Cardiac muscle cell (in vitro differentiated cells and primary cell): ENCODE data around the gene RFTN1. TPM values are rescaled to one million over a fixed set of nuclear protein-coding genes. Genes with fewer than 3 reads are reported as not detected.

ENCODE experiments used
- DNase-seq, 2 donors: peaks; one replicate each; pipeline versions ENCODE4 v3.0.0 to v3.0.0-alpha.2; 2010 to 2017; ENCODE audit warnings: low read depth in 1 of 2, low spot score in 1 of 2
- H3K27ac ChIP-seq: fragments of 200-600 bp; sonication (generic); 2 replicates; pipeline ENCODE4 v1.5.1; 2016
- H3K27me3 ChIP-seq: fragments of 200-600 bp; sonication (generic); 2 replicates; pipeline ENCODE4 v1.6.0; 2016; ENCODE audit warnings: control low read depth
- H3K36me3 ChIP-seq: fragments of 200-600 bp; sonication (generic); 2 replicates; pipeline ENCODE4 v1.5.1; 2016; ENCODE audit warnings: control low read depth
- H3K4me1 ChIP-seq: fragments of 200-600 bp; sonication (generic); 2 replicates; pipeline ENCODE4 v1.8.1; 2017; ENCODE audit warnings: low read depth, mild to moderate bottlenecking, mixed run types
- H3K4me3 ChIP-seq: fragments of 200-600 bp; sonication (generic); 2 replicates; pipeline ENCODE4 v1.5.1; 2016; ENCODE audit warnings: mild to moderate bottlenecking
- H3K9me3 ChIP-seq: fragments of 200-600 bp; sonication (generic); 2 replicates; pipeline ENCODE4 v1.5.1; 2017; ENCODE audit warnings: low read depth, mild to moderate bottlenecking, control low read depth
- CTCF ChIP-seq: IDR thresholded peaks from 2 replicates; pipeline ENCODE4 v1.5.1; 2012; ENCODE audit warnings: low read depth, mild to moderate bottlenecking, low read length
- polyA plus RNA-seq: library from polyadenylated mRNA; unstranded; fragments of >200 nt; fragmentation: Nextera tagmentation; extraction: Ambion mirVana; gene quantifications from 2 replicates; pipeline ENCODE4 v1.2.1, GENCODE V29; 2016
- total RNA-seq: library from RNA; depleted of rRNA; stranded (reverse); fragments of >200 nt; gene quantifications from 2 replicates; pipeline ENCODE4 v1.2.3, GENCODE V29; 2016

The RFTN1 gene
- total and polyA plus RNA-seq, 2 experiments from 2014 or later = 30.6 to 42.4 TPM

- no peak overlapping the region for H3K4me3 ChIP-seq
- DNase-seq = no peak
- TF ChIP-seq CTCF = no peak
- no peaks in the 10 kb centered on the region for H3K27me3 ChIP-seq
- peaks cover 11% of the 10 kb centered on the region for H3K4me1 ChIP-seq
- no peaks in the 10 kb centered on the region for H3K36me3 ChIP-seq
- H3K9me3 ChIP-seq = no peaks in the 10 kb centered on the region
- no peak overlapping the region for H3K27ac ChIP-seq
These were observed 15.2 kb downstream of the RFTN1 start for GRCh38 chr3:16498130-16498890.

GRCh38 chr3:16496408-16497222, 16.9 kb downstream of the RFTN1 start:
- H3K4me1 ChIP-seq = peaks cover 2% of the 10 kb centered on the region
- H3K9me3 ChIP-seq = no peaks in the 10 kb centered on the region
- no peaks in the 10 kb centered on the region for H3K27me3 ChIP-seq
- DNase-seq = no peak
- H3K36me3 ChIP-seq = peaks cover 2% of the 10 kb centered on the region
- no peak for TF ChIP-seq CTCF
- H3K4me3 ChIP-seq = no peak overlapping the region
- no peak overlapping the region for H3K27ac ChIP-seq

GRCh38 chr3:16496008-16496407, 17.5 kb downstream of the RFTN1 start:
- TF ChIP-seq CTCF = no peak
- H3K9me3 ChIP-seq = no peaks in the 10 kb centered on the region
- no peaks in the 10 kb centered on the region for H3K4me1 ChIP-seq
- no peak overlapping the region for H3K27ac ChIP-seq
- H3K27me3 ChIP-seq = no peaks in the 10 kb centered on the region
- H3K4me3 ChIP-seq = no peak overlapping the region
- peaks cover 2% of the 10 kb centered on the region for H3K36me3 ChIP-seq
- no peak for DNase-seq

- TF ChIP-seq CTCF = no peak
- peak in 1 of 2 donors; percentile 37 for DNase-seq
- no peaks in the 10 kb centered on the region for H3K27me3 ChIP-seq
- peaks cover 5% of the 10 kb centered on the region for H3K4me1 ChIP-seq
- H3K36me3 ChIP-seq = peaks cover 2% of the 10 kb centered on the region
- no peaks in the 10 kb centered on the region for H3K9me3 ChIP-seq
- H3K4me3 ChIP-seq = no peak overlapping the region
- H3K27ac ChIP-seq = no peak overlapping the region
These were observed 18.6 kb downstream of the RFTN1 start for GRCh38 chr3:16494814-16495431.

- DNase-seq = no peak
- no peaks in the 10 kb centered on the region for H3K27me3 ChIP-seq
- H3K4me3 ChIP-seq = no peak overlapping the region
- no peaks in the 10 kb centered on the region for H3K9me3 ChIP-seq
- H3K27ac ChIP-seq = no peak overlapping the region
- peaks cover 10% of the 10 kb centered on the region for H3K4me1 ChIP-seq
- no peak for TF ChIP-seq CTCF
- peaks cover 2% of the 10 kb centered on the region for H3K36me3 ChIP-seq
These were observed 19.4 kb downstream of the RFTN1 start for GRCh38 chr3:16494094-16494493.
